Fibroblast of lung (primary cell): Measurements from ENCODE around the gene SAFB. TPM values are rescaled to one million over a fixed set of nuclear protein-coding genes. Genes with fewer than 3 reads are reported as not detected.

Experiments used
- DNase-seq, 2 donors: peaks; one replicate each; pipeline versions ENCODE4 v3.0.0 to v3.0.0-alpha.2; 2010; ENCODE audit warnings: low read depth in 2 of 2
- H2AFZ ChIP-seq: 2 replicates; pipeline ENCODE4 v1.5.1; 2012; ENCODE audit warnings: low read length, control low read depth, inconsistent platforms
- H3K27ac ChIP-seq: 2 replicates; pipeline ENCODE4 v1.5.1; 2011; ENCODE audit warnings: low read length, control low read depth; ENCODE audit not compliant: insufficient read depth
- H3K27me3 ChIP-seq: 2 replicates; pipeline ENCODE4 v1.5.1; 2011; ENCODE audit warnings: mild to moderate bottlenecking, low read length; ENCODE audit not compliant: control insufficient read depth, insufficient read depth
- H3K36me3 ChIP-seq: 2 replicates; pipeline ENCODE4 v1.5.1; 2011; ENCODE audit warnings: low read length; ENCODE audit not compliant: control insufficient read depth, insufficient read depth
- H3K4me1 ChIP-seq: 2 replicates; pipeline ENCODE4 v1.5.1; 2011; ENCODE audit warnings: low read length; ENCODE audit not compliant: control insufficient read depth, insufficient read depth; ENCODE audit errors: extremely low read depth
- H3K4me2 ChIP-seq: 2 replicates; pipeline ENCODE4 v1.5.1; 2011; ENCODE audit warnings: low read length, control low read depth; ENCODE audit not compliant: insufficient read depth; ENCODE audit errors: extremely low read depth
- H3K4me3 ChIP-seq, 4 experiments: fragments of 200-600 bp in 1 of 4; sonication (generic) in 1 of 4; replicated peaks in 1 of 4; 2 replicates each; pipeline ENCODE4 v1.5.1; 2011 to 2016; ENCODE audit warnings: low read length in 4 of 4, low read depth in 3 of 4, mild to moderate bottlenecking in 3 of 4, control low read depth in 2 of 4, inconsistent platforms in 1 of 4, mixed read lengths in 1 of 4; ENCODE audit not compliant: insufficient read depth in 1 of 4; ENCODE audit errors: control extremely low read depth in 1 of 4
- H3K79me2 ChIP-seq: 2 replicates; pipeline ENCODE4 v1.5.1; 2012; ENCODE audit warnings: mild to moderate bottlenecking, low read length, inconsistent platforms; ENCODE audit not compliant: control insufficient read depth, insufficient read depth
- H3K9ac ChIP-seq: 2 replicates; pipeline ENCODE4 v1.5.1; 2011; ENCODE audit warnings: mild to moderate bottlenecking, low read length, control low read depth; ENCODE audit not compliant: insufficient read depth
- H3K9me3 ChIP-seq: 2 replicates; pipeline ENCODE4 v1.5.1; 2012; ENCODE audit warnings: low read depth, low read length; ENCODE audit not compliant: control insufficient read depth, insufficient read depth
- H4K20me1 ChIP-seq: 2 replicates; pipeline ENCODE4 v1.5.1; 2011; ENCODE audit warnings: low read length; ENCODE audit not compliant: control insufficient read depth, insufficient read depth; ENCODE audit errors: extremely low read depth
- CTCF ChIP-seq, 2 donors: IDR thresholded peaks in 1 of 2; conservative IDR thresholded peaks in 1 of 2; 1 replicate in 1 of 2; 2 replicates in 1 of 2; pipeline ENCODE4 v1.5.1; 2011 to 2012; ENCODE audit warnings: low read length in 2 of 2, control low read depth in 1 of 2, inconsistent platforms in 1 of 2, low read depth in 1 of 2, mild to moderate bottlenecking in 1 of 2
- EZH2 ChIP-seq: IDR thresholded peaks from 2 replicates; pipeline ENCODE4 v1.5.1; 2012; ENCODE audit warnings: low read length, control low read depth, mild to moderate bottlenecking; ENCODE audit errors: missing control alignments
- polyA plus RNA-seq, 2 donors: library from polyadenylated mRNA; depleted of rRNA in 1 of 2; stranded (reverse) in 1 of 2; unstranded in 1 of 2; fragments of >200 nt; gene quantifications; 2 replicates each; pipeline ENCODE4 v1.2.1, GENCODE V29; 2011 to 2012; ENCODE audit warnings: missing spikeins in 1 of 2
- total RNA-seq: library from RNA; depleted of rRNA; stranded (reverse); fragments of >200 nt; gene quantifications from 2 replicates; pipeline ENCODE4 v1.2.1, GENCODE V29; 2014

The SAFB gene
- total and polyA plus RNA-seq, 2 donors (not counting 1 experiment from before 2014, with no cell fraction given) = 28.0 to 51.0 TPM

- peak; percentile 98 to 99 for DNase-seq
- H3K79me2 ChIP-seq = peaks cover 10% of the 10 kb centered on the region
- H4K20me1 ChIP-seq = no peaks in the 10 kb centered on the region
- H2AFZ ChIP-seq = peak within 1 kb of the TSS; percentile 73
- peaks cover 4% of the 10 kb centered on the region for H3K4me1 ChIP-seq
- peaks cover 1% of the 10 kb centered on the region for H3K36me3 ChIP-seq
- H3K9ac ChIP-seq = peak within 1 kb of the TSS; percentile 90
- peaks cover 3% of the 10 kb centered on the region for H3K27me3 ChIP-seq
- no peaks in the 10 kb centered on the region for H3K9me3 ChIP-seq
- peak within 1 kb of the TSS; percentile 96 for H3K4me2 ChIP-seq
- TF ChIP-seq EZH2 (no peak), CTCF (conservative IDR thresholded peaks at IDR 0.05 in 1 of 2, IDR thresholded peaks at IDR 0.05 in 1 of 2; ENCODE audit: low read depth in 1 of 2, low read length in 2 of 2) (no peak)
- peak within 1 kb of the TSS; percentile 92 for H3K27ac ChIP-seq
- peak within 1 kb of the TSS; percentile 75 to 98 (median 86) for H3K4me3 ChIP-seq
Measured at GRCh38 chr19:5680437-5681368, 57.8 kb downstream of the SAFB start, which contains the start of the genes HSD11B1L and MICOS13. Gene HSD11B1L, plus strand, starts transcription at chr19:5681027. Its CDS starts 3,806 bp downstream, at chr19:5684833. Gene MICOS13, minus strand, starts transcription at chr19:5680516. Its CDS starts 30 bp downstream, at chr19:5680486.

GRCh38 chr19:5681391-5682106, 58.7 kb downstream of the SAFB start:
- peaks cover 1% of the 10 kb centered on the region for H3K36me3 ChIP-seq
- no peak overlapping the region for H3K9ac ChIP-seq
- H2AFZ ChIP-seq = peak overlapping the region; percentile 46

More at GRCh38 chr19:5681391-5682106, 58.7 kb downstream of the SAFB start:
- Histone ChIP-seq H3K79me2 (peaks cover 10% of the 10 kb centered on the region), H4K20me1 (no peaks in the 10 kb centered on the region), H3K4me2 (peak overlapping the region; percentile 82), H3K9me3 (no peaks in the 10 kb centered on the region), H3K27me3 (peaks cover 3% of the 10 kb centered on the region), H3K4me1 (peaks cover 4% of the 10 kb centered on the region), H3K4me3 (peak overlapping the region; percentile 63 to 81 (median 72)), H3K27ac (no peak overlapping the region)
- TF ChIP-seq CTCF (conservative IDR thresholded peaks at IDR 0.05 in 1 of 2, IDR thresholded peaks at IDR 0.05 in 1 of 2; ENCODE audit: low read depth in 1 of 2, low read length in 2 of 2) (no peak), EZH2 (no peak)
- no peak for DNase-seq
